K562 (cell line): ENCODE results near the gene SLC13A4. TPM values are rescaled to one million over a fixed set of nuclear protein-coding genes. Genes with fewer than 3 reads are reported as not detected.

Experiments
- ARHGAP35 ChIP-seq: fragments of 450-650 bp; IDR thresholded peaks from 2 replicates; pipeline ENCODE4 v1.6.1; 2018; ENCODE audit not compliant: partially characterized antibody
- CBFA2T2 ChIP-seq: fragments of 450-650 bp; conservative IDR thresholded peaks from 2 replicates; pipeline ENCODE4 v1.6.1; 2017; ENCODE audit warnings: mild to moderate bottlenecking
- CXXC5 ChIP-seq: fragments of 250-450 bp; sonication (Bioruptor Pico); IDR thresholded peaks from 2 replicates; pipeline ENCODE4 v1.8.0; 2022; ENCODE audit warnings: inconsistent platforms, mild to moderate bottlenecking, moderate library complexity
- GATA2 ChIP-seq: sonication (generic); formaldehyde crosslinking; IDR thresholded peaks from 2 replicates; pipeline ENCODE4 v1.4.0; 2020; ENCODE audit warnings: mild to moderate bottlenecking, missing genetic modification reagents
- HDAC6 ChIP-seq: IDR thresholded peaks from 2 replicates; pipeline ENCODE4 v1.6.1; 2012; ENCODE audit warnings: low read depth, mild to moderate bottlenecking, control low read depth, inconsistent platforms, low read length, moderate library complexity
- MAFF ChIP-seq: IDR thresholded peaks from 2 replicates; pipeline ENCODE4 v1.6.1; 2012; ENCODE audit warnings: low read length, improper control_type of control experiment
- NR1H2 ChIP-seq: sonication (generic); formaldehyde crosslinking; IDR thresholded peaks from 2 replicates; pipeline ENCODE4 v1.4.0; 2020; ENCODE audit warnings: mild to moderate bottlenecking, missing genetic modification reagents
- NR2C2 ChIP-seq, 2 experiments: fragments of 200-800 bp in 1 of 2; sonication (Bioruptor generic) in 1 of 2; sonication (generic) in 1 of 2; formaldehyde crosslinking in 1 of 2; IDR thresholded peaks; 2 replicates each; pipeline versions ENCODE4 v1.6.1 to v1.8.0; 2016 to 2022; ENCODE audit warnings: mild to moderate bottlenecking in 1 of 2, missing compliant biosample characterization in 1 of 2, missing genetic modification characterization in 1 of 2, missing genetic modification reagents in 1 of 2
- PPARD ChIP-seq: fragments of 250-450 bp; sonication (Bioruptor Pico); IDR thresholded peaks from 2 replicates; pipeline ENCODE4 v1.8.0; 2022; ENCODE audit warnings: inconsistent platforms, mild to moderate bottlenecking, moderate library complexity
- TCF7L2 ChIP-seq: fragments of 150-350 bp; IDR thresholded peaks from 2 replicates; pipeline ENCODE4 v1.6.1; 2016; ENCODE audit warnings: low read depth, mild to moderate bottlenecking, low read length, moderate library complexity
- XRCC3 ChIP-seq: fragments of 450-650 bp; IDR thresholded peaks from 2 replicates; pipeline ENCODE4 v1.6.1; 2017; ENCODE audit warnings: mild to moderate bottlenecking, moderate library complexity
- ZNF274 ChIP-seq: IDR thresholded peaks from 2 replicates; pipeline ENCODE4 v1.6.1; 2011; ENCODE audit warnings: low read depth, mild to moderate bottlenecking, low read length, moderate library complexity, borderline replicate concordance
- polyA plus RNA-seq, 8 experiments: library from polyadenylated mRNA; depleted of rRNA in 4 of 8; stranded (reverse) in 5 of 8; unstranded in 3 of 8; fragments of >200 nt; fragmentation: Nextera tagmentation in 2 of 8; fragmentation: Illumina TruSeq in 1 of 8; extraction: Ambion mirVana in 2 of 8; extraction: Trizol in 1 of 8; gene quantifications; 2 replicates each; pipeline versions ENCODE4 v1.2.1 to v1.2.3, GENCODE V29; 2011 to 2014; ENCODE audit warnings: inconsistent platforms in 1 of 8, missing spikeins in 1 of 8
- total RNA-seq, 7 experiments: library from RNA; depleted of rRNA in 6 of 7; stranded (reverse); fragments of >200 nt in 6 of 7; fragmentation: Illumina TruSeq in 2 of 7; extraction: Trizol in 2 of 7; gene quantifications; 2 replicates each; pipeline versions ENCODE4 v1.2.1 to v1.2.3, GENCODE V29; 2011 to 2021; ENCODE audit warnings: low replicate concordance in 1 of 7
- TF ChIP-seq, protein P1 (sequence below): fragments of 450-650 bp; IDR thresholded peaks from 2 replicates; pipeline ENCODE4 v1.7.1; 2018; ENCODE audit warnings: mild to moderate bottlenecking, low read depth; ENCODE audit not compliant: partially characterized antibody
- TF ChIP-seq, protein P2 (sequence below), 3 experiments: IDR thresholded peaks in 2 of 3; conservative IDR thresholded peaks in 1 of 3; 2 replicates each; pipeline ENCODE4 v1.5.1; 2011 to 2012; ENCODE audit warnings: low read length in 3 of 3, mild to moderate bottlenecking in 3 of 3, control low read depth in 2 of 3, improper control_type of control experiment in 1 of 3, inconsistent platforms in 1 of 3, low read depth in 1 of 3, mixed read lengths in 1 of 3, moderate library complexity in 1 of 3; ENCODE audit not compliant: insufficient read depth in 2 of 3
- TF ChIP-seq, protein P3 (sequence below): fragments of 250-450 bp; sonication (Bioruptor Pico); IDR thresholded peaks from 2 replicates; pipeline ENCODE4 v1.5.0; 2020; ENCODE audit warnings: mild to moderate bottlenecking, borderline replicate concordance
- TF ChIP-seq, protein P4 (sequence below): sonication (generic); formaldehyde crosslinking; IDR thresholded peaks from 2 replicates; pipeline ENCODE4 v1.8.1; 2023; ENCODE audit warnings: missing genetic modification reagents, mild to moderate bottlenecking, borderline replicate concordance

Gene SLC13A4
- total and polyA plus RNA-seq, 9 of the 15 experiments (the other 6 are each of a cell fraction or from before 2014, with no cell fraction given) = 0.11 to 1.0 (median 0.36) TPM

DNA sequence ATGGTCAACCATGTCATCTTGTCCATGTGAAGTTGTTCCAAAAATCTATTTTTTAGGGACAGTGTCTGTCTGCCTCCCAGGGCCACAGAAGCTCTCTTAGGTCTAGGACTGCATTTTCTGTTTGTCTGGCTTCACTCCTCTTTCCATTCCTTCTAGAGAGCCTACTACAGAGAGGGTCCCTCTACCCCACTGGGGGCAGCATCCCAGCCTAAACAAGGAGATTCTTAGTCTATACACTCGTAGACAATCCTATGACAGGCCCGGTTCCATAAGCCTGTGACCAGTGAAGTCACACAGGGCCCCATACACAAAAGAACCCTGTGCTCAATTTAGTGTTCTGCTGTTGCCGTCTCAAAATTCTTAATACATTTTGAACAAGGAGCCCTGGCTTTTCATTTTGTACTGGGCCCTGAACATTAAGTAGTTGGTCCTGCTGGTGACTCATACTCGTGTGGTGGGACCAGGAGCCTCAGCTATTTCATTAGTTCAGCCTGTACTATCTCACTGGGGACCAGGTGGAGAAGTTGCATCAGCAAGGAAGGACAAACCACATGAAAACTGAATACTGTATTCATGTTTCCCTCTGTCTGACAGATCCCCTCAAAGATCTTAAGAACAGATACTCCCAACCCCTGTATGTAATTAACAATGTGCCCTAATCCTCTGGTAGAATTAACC is 44.1 kb upstream of the SLC13A4 start (continued):
- no peak for TF ChIP-seq NR2C2 (CRISPR knock-in tag; IDR thresholded peaks at IDR 0.05)
- no peak for TF ChIP-seq NR2C2 (tag; IDR thresholded peaks at IDR 0.05)
- no peak for TF ChIP-seq TCF7L2
- TF ChIP-seq CXXC5 (CRISPR knock-in tag) = no peak
- no peak for TF ChIP-seq PPARD (CRISPR knock-in tag)
- TF ChIP-seq HDAC6 = no peak
- TF ChIP-seq, protein P1, sequence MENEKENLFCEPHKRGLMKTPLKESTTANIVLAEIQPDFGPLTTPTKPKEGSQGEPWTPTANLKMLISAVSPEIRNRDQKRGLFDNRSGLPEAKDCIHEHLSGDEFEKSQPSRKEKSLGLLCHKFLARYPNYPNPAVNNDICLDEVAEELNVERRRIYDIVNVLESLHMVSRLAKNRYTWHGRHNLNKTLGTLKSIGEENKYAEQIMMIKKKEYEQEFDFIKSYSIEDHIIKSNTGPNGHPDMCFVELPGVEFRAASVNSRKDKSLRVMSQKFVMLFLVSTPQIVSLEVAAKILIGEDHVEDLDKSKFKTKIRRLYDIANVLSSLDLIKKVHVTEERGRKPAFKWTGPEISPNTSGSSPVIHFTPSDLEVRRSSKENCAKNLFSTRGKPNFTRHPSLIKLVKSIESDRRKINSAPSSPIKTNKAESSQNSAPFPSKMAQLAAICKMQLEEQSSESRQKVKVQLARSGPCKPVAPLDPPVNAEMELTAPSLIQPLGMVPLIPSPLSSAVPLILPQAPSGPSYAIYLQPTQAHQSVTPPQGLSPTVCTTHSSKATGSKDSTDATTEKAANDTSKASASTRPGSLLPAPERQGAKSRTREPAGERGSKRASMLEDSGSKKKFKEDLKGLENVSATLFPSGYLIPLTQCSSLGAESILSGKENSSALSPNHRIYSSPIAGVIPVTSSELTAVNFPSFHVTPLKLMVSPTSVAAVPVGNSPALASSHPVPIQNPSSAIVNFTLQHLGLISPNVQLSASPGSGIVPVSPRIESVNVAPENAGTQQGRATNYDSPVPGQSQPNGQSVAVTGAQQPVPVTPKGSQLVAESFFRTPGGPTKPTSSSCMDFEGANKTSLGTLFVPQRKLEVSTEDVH = no peak
- TF ChIP-seq CBFA2T2 = no peak
- no peak for TF ChIP-seq NR1H2 (CRISPR knock-in tag)
- TF ChIP-seq, protein P2, sequence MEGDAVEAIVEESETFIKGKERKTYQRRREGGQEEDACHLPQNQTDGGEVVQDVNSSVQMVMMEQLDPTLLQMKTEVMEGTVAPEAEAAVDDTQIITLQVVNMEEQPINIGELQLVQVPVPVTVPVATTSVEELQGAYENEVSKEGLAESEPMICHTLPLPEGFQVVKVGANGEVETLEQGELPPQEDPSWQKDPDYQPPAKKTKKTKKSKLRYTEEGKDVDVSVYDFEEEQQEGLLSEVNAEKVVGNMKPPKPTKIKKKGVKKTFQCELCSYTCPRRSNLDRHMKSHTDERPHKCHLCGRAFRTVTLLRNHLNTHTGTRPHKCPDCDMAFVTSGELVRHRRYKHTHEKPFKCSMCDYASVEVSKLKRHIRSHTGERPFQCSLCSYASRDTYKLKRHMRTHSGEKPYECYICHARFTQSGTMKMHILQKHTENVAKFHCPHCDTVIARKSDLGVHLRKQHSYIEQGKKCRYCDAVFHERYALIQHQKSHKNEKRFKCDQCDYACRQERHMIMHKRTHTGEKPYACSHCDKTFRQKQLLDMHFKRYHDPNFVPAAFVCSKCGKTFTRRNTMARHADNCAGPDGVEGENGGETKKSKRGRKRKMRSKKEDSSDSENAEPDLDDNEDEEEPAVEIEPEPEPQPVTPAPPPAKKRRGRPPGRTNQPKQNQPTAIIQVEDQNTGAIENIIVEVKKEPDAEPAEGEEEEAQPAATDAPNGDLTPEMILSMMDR (IDR thresholded peaks at IDR 0.05 in 2 of 3, conservative IDR thresholded peaks at IDR 0.05 in 1 of 3; ENCODE audit: insufficient read depth in 2 of 3, low read depth in 1 of 3, low read length in 3 of 3) = no peak
- no peak for TF ChIP-seq ARHGAP35
- TF ChIP-seq, protein P3, sequence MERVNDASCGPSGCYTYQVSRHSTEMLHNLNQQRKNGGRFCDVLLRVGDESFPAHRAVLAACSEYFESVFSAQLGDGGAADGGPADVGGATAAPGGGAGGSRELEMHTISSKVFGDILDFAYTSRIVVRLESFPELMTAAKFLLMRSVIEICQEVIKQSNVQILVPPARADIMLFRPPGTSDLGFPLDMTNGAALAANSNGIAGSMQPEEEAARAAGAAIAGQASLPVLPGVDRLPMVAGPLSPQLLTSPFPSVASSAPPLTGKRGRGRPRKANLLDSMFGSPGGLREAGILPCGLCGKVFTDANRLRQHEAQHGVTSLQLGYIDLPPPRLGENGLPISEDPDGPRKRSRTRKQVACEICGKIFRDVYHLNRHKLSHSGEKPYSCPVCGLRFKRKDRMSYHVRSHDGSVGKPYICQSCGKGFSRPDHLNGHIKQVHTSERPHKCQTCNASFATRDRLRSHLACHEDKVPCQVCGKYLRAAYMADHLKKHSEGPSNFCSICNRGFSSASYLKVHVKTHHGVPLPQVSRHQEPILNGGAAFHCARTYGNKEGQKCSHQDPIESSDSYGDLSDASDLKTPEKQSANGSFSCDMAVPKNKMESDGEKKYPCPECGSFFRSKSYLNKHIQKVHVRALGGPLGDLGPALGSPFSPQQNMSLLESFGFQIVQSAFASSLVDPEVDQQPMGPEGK = no peak
- no peak for TF ChIP-seq GATA2 (CRISPR knock-in tag)
- no peak for TF ChIP-seq ZNF274
- TF ChIP-seq MAFF = no peak
- no peak for TF ChIP-seq XRCC3
- TF ChIP-seq, protein P4, sequence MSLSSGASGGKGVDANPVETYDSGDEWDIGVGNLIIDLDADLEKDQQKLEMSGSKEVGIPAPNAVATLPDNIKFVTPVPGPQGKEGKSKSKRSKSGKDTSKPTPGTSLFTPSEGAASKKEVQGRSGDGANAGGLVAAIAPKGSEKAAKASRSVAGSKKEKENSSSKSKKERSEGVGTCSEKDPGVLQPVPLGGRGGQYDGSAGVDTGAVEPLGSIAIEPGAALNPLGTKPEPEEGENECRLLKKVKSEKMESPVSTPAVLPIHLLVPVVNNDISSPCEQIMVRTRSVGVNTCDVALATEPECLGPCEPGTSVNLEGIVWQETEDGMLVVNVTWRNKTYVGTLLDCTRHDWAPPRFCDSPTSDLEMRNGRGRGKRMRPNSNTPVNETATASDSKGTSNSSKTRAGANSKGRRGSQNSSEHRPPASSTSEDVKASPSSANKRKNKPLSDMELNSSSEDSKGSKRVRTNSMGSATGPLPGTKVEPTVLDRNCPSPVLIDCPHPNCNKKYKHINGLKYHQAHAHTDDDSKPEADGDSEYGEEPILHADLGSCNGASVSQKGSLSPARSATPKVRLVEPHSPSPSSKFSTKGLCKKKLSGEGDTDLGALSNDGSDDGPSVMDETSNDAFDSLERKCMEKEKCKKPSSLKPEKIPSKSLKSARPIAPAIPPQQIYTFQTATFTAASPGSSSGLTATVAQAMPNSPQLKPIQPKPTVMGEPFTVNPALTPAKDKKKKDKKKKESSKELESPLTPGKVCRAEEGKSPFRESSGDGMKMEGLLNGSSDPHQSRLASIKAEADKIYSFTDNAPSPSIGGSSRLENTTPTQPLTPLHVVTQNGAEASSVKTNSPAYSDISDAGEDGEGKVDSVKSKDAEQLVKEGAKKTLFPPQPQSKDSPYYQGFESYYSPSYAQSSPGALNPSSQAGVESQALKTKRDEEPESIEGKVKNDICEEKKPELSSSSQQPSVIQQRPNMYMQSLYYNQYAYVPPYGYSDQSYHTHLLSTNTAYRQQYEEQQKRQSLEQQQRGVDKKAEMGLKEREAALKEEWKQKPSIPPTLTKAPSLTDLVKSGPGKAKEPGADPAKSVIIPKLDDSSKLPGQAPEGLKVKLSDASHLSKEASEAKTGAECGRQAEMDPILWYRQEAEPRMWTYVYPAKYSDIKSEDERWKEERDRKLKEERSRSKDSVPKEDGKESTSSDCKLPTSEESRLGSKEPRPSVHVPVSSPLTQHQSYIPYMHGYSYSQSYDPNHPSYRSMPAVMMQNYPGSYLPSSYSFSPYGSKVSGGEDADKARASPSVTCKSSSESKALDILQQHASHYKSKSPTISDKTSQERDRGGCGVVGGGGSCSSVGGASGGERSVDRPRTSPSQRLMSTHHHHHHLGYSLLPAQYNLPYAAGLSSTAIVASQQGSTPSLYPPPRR (CRISPR knock-in tag) = no peak
